CD4-positive, alpha-beta T cell (primary cell): ENCODE data around the gene CXCL12. TPM values are rescaled to one million over a fixed set of nuclear protein-coding genes. Genes with fewer than 3 reads are reported as not detected.

Source experiments
- ATAC-seq: fragments of 200-7000 bp; cut with Tn5 transposase; one replicate; pipeline ENCODE4 v1.10.0; 2022; ENCODE audit warnings: mild to moderate bottlenecking; ENCODE audit not compliant: poor library complexity
- CTCF ChIA-PET: fragments of 350-600 bp; sonication (Branson Sonifier 250); formaldehyde crosslinking; loops from one replicate; lab custom pipeline; 2021; ENCODE audit warnings: antibody characterized with exemption, inconsistent platforms; lab: Charles Lee
- POLR2A ChIA-PET: fragments of 350-600 bp; sonication (Branson Sonifier 250); formaldehyde crosslinking; loops from one replicate; lab custom pipeline; 2021; ENCODE audit warnings: antibody characterized with exemption, inconsistent platforms; lab: Charles Lee
- DNase-seq, 14 experiments: peaks; one replicate each; pipeline ENCODE4 v3.0.0-alpha.2; 2013 to 2020; ENCODE audit warnings: mixed read lengths in 2 of 14
- H3K27ac ChIP-seq, 2 donors: one replicate each; pipeline versions ENCODE4 v1.5.1 to v1.7.0; 2013; ENCODE audit warnings: low read length in 2 of 2, low read depth in 1 of 2, mild to moderate bottlenecking in 1 of 2
- H3K27me3 ChIP-seq, 2 experiments: 1 replicate in 1 of 2; 2 replicates in 1 of 2; pipeline versions ENCODE4 v1.6.1 to v1.7.0; 2013; ENCODE audit warnings: low read length in 2 of 2, control low read depth in 1 of 2, mild to moderate bottlenecking in 1 of 2, moderate library complexity in 1 of 2; ENCODE audit not compliant: insufficient read depth in 2 of 2, control insufficient read depth in 1 of 2
- H3K36me3 ChIP-seq: one replicate; pipeline ENCODE4 v1.6.1; 2013; ENCODE audit warnings: low read length, control low read depth; ENCODE audit not compliant: insufficient read depth
- H3K4me1 ChIP-seq: one replicate; pipeline ENCODE4 v1.6.1; 2013; ENCODE audit warnings: low read length, control low read depth; ENCODE audit not compliant: insufficient read depth
- H3K4me3 ChIP-seq: one replicate; pipeline ENCODE4 v1.5.1; 2013; ENCODE audit warnings: mild to moderate bottlenecking, low read length, moderate library complexity
- H3K9me3 ChIP-seq, 2 experiments: 1 replicate in 1 of 2; 2 replicates in 1 of 2; pipeline versions ENCODE4 v1.6.1 to v1.7.0; 2013; ENCODE audit warnings: low read length in 2 of 2, mild to moderate bottlenecking in 2 of 2, control low read depth in 1 of 2, moderate library complexity in 1 of 2; ENCODE audit not compliant: control insufficient read depth in 1 of 2, insufficient read depth in 1 of 2
- H3K27ac Mint-ChIP-seq: one replicate; pipeline ENCODE4 v1.8.0; 2020; ENCODE audit warnings: mixed read lengths
- H3K27me3 Mint-ChIP-seq: one replicate; pipeline ENCODE4 v1.8.0; 2021; ENCODE audit warnings: mixed read lengths
- H3K36me3 Mint-ChIP-seq: one replicate; pipeline ENCODE4 v1.8.0; 2021; ENCODE audit warnings: low read depth, mixed read lengths
- H3K4me1 Mint-ChIP-seq: one replicate; pipeline ENCODE4 v1.8.0; 2021; ENCODE audit warnings: low read depth, mixed read lengths
- H3K4me3 Mint-ChIP-seq: one replicate; pipeline ENCODE4 v1.8.0; 2020; ENCODE audit warnings: mild to moderate bottlenecking, mixed read lengths
- H3K9me3 Mint-ChIP-seq: one replicate; pipeline ENCODE4 v1.8.0; 2020; ENCODE audit warnings: mixed read lengths
- CTCF ChIP-seq: fragments of 200-600 bp; IDR thresholded peaks from one replicate; pipeline ENCODE4 v1.8.0; 2022; ENCODE audit warnings: antibody characterized with exemption, mild to moderate bottlenecking
- intact Hi-C, 2 experiments: fragments of 100-400 bp; cut with DNase I in 1 of 2; cut with micrococcal nuclease in 1 of 2; formaldehyde crosslinking; loops; one replicate each; pipeline versions ENCODE4 v1.15.1 to v1.9.0; 2023 to 2025; cut with DNase I, micrococcal nuclease
- total RNA-seq, 174 experiments: library from RNA in 2 of 174; stranded (reverse) in 2 of 174; gene quantifications; one replicate each; pipeline ENCODE4 v1.2.3 and lab custom pipeline; 2021 to 2026

Gene CXCL12
- total RNA-seq, 2 experiments from 2014 or later = not detected

- no peak for TF ChIP-seq CTCF
- Mint-ChIP-seq H3K9me3 (no peaks in the 10 kb centered on the region), H3K36me3 (no peaks in the 10 kb centered on the region), H3K4me1 (peaks cover 4% of the 10 kb centered on the region), H3K27ac (no peak overlapping the region), H3K27me3 (peaks cover 56% of the 10 kb centered on the region), H3K4me3 (no peak overlapping the region)
- ChIA-PET CTCF (no interaction called here), POLR2A (no interaction called here)
- no peak overlapping the region for H3K4me3 ChIP-seq
- no peaks in the 10 kb centered on the region for H3K36me3 ChIP-seq
- H3K9me3 ChIP-seq = peaks cover 0 to 18% of the 10 kb centered on the region in 2 experiments
- DNase-seq = no peak
- no peak overlapping the region for H3K27ac ChIP-seq
- ATAC-seq = no peak
- H3K27me3 ChIP-seq = peaks cover 21 to 26% of the 10 kb centered on the region in 2 experiments
- intact Hi-C loops = loop anchor here in 1 of 2 experiments (5.0 kb wide), 1 partner anchor 697 kb away; no protein-coding TSS in a partner anchor
- peaks cover under 1% of the 10 kb centered on the region for H3K4me1 ChIP-seq
Measured at GRCh38 chr10:44389556-44389955, 4.7 kb upstream of the CXCL12 start.

- intact Hi-C loops = loop anchor here in 1 of 2 experiments (5.0 kb wide), 1 partner anchor 697 kb away; no protein-coding TSS in a partner anchor
- H3K9me3 Mint-ChIP-seq = no peaks in the 10 kb centered on the region
- no peak for TF ChIP-seq CTCF
- POLR2A ChIA-PET = no interaction called here
- peaks cover 3% of the 10 kb centered on the region for H3K4me1 ChIP-seq
- no peak for ATAC-seq
- CTCF ChIA-PET = no interaction called here
- H3K27me3 ChIP-seq = peaks cover 20 to 30% of the 10 kb centered on the region in 2 experiments
- H3K27me3 Mint-ChIP-seq = peaks cover 56% of the 10 kb centered on the region
- no peaks in the 10 kb centered on the region for H3K36me3 Mint-ChIP-seq
- DNase-seq = no peak
- no peak overlapping the region for H3K27ac Mint-ChIP-seq
- peaks cover 4% of the 10 kb centered on the region for H3K4me1 Mint-ChIP-seq
- no peak overlapping the region for H3K27ac ChIP-seq
- no peak overlapping the region for H3K4me3 ChIP-seq
- H3K36me3 ChIP-seq = no peaks in the 10 kb centered on the region
- peaks cover 0 to 22% of the 10 kb centered on the region in 2 experiments for H3K9me3 ChIP-seq
- no peak overlapping the region for H3K4me3 Mint-ChIP-seq
Measured at GRCh38 chr10:44389150-44389549, 4.3 kb upstream of the CXCL12 start.

GRCh38 chr10:44388641-44389040 is 3.7 kb upstream of the CXCL12 start:
- DNase-seq = no peak
- no peak for ATAC-seq
- peaks cover 0 to 22% of the 10 kb centered on the region in 2 experiments for H3K9me3 ChIP-seq
- Mint-ChIP-seq H3K36me3 (no peaks in the 10 kb centered on the region), H3K4me1 (peaks cover 4% of the 10 kb centered on the region), H3K9me3 (no peaks in the 10 kb centered on the region), H3K4me3 (no peak overlapping the region), H3K27me3 (peaks cover 55% of the 10 kb centered on the region), H3K27ac (no peak overlapping the region)
- ChIA-PET POLR2A (no interaction called here), CTCF (no interaction called here)
- no peak for TF ChIP-seq CTCF
- H3K27ac ChIP-seq = no peak overlapping the region
- H3K27me3 ChIP-seq = peaks cover 15 to 35% of the 10 kb centered on the region in 2 experiments
- H3K4me1 ChIP-seq = peaks cover 3% of the 10 kb centered on the region
- H3K36me3 ChIP-seq = no peaks in the 10 kb centered on the region
- intact Hi-C loops = loop anchor here in 1 of 2 experiments (5.0 kb wide), 1 partner anchor 696 kb away; no protein-coding TSS in a partner anchor
- H3K4me3 ChIP-seq = no peak overlapping the region
